ENCODE measurements around the gene USO1.
"Not testable (repeated sequence)": the region's sequence is repeated elsewhere in the genome, so short reads cannot be mapped to it uniquely, and the experiment has no call there.

Gene USO1

DNA sequence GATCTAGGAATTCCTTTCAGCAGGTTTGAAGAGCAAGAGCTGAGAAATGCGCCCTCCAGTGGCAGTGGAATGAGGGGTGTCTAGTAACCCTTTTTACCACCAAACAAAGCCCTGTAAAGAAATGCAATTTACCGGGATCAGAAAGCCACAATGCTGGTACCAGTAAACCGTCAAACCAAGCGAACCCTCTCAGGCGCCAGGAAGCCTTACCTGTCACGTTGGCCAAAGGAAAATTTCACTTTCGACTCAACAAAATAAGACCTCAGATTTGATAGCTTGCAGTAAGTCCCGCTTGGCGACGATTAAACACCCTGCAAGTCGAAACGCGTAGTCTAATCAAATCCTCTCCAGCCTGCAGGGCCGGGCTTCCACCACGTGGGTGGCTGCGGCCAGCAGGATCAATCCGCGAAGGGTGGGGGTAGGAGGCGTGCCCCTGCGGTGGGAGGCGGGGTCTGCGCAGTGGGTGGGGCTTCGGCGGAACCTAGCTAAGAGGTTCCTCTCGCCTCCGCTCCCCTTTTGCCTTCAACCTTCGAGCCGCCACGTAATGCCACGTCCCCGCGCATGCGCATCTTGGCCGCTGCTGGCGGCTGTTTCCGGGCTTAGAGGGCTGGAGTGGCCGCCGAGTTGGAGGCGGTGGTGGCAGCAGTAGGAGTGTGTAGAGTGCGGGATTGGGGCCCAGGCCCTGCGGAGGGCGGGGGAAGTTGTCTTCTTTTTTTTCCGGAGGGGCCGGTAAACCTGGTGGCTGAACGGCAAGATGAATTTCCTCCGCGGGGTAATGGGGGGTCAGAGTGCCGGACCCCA is at the start of gene USO1:
USO1 (plus strand) TSS at position 512 of the 801 bp plus-strand sequence; CDS start at position 755, 243 bp downstream.
- DNase-seq (ENCODE audit: low spot score), result peak; percentile 99

DNA sequence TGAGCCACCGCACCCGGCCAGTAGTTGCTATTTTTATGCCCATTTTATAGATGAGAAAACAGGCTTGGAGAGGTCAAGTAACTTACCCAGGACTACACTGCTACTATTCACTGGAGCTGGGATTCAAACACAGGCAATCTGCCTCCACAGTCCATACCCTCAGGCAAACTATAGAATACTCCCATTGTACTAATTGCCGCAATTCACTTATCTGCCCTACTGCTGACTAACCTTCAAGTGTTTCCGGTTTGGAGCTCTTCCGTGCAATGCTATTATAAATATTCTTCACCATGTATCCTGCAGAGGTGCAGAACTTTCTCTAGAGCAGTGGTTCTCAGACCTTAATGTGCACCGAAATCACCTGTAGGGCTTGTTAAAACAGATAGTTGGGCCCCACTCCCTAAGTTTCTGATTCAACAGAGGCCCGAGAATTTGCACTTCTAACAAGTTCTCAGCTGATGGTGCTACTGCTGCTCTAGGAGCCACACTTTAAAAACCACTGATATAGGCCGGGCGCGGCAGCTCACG is 49.3 kb upstream of the USO1 start:
- DNase-seq (ENCODE audit: low spot score), result no peak

DNA sequence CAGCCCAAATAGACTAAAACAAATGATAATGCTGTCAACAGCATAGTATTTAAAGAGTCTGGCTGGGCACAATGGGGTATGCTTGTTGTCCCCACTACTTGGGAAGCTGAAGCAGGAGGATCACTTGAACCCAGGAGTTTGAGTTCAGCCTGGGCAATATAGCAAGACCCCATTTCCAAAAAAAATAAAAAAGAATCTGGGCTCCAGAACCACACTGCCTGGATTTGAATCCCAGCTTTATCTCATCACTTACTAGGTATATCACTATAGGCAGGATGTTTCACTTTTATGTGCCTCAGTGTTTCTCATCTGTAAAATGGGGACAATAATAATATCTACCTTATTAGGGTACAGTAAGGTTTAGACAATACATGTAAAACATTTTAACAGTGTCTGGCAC is 45.9 kb upstream of the USO1 start:
- no peak for DNase-seq (ENCODE audit: low spot score)

DNA sequence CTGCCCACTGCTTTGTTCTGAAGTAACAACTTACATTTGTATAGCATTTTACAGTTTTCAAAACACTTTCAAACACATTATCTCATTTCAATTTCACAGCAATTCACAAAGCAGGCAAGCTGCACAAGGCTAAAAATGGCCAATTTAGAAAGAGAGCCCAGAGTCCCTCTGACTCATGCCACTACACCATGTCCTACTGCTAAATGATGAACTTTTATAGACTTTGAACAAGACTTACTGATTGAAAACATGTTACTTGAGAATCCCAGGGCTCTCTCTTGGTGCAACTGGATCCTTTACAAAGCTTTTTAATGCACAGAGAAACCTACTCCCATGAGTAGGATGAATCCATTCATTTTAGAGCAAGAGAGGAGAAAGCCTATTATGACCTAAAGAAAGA is 45.4 kb upstream of the USO1 start:
- DNase-seq (ENCODE audit: low spot score), result no peak

GRCh38 chr4:75679876-75680575 is 44.4 kb upstream of the USO1 start:
- DNase-seq (ENCODE audit: low spot score), result no peak

DNA sequence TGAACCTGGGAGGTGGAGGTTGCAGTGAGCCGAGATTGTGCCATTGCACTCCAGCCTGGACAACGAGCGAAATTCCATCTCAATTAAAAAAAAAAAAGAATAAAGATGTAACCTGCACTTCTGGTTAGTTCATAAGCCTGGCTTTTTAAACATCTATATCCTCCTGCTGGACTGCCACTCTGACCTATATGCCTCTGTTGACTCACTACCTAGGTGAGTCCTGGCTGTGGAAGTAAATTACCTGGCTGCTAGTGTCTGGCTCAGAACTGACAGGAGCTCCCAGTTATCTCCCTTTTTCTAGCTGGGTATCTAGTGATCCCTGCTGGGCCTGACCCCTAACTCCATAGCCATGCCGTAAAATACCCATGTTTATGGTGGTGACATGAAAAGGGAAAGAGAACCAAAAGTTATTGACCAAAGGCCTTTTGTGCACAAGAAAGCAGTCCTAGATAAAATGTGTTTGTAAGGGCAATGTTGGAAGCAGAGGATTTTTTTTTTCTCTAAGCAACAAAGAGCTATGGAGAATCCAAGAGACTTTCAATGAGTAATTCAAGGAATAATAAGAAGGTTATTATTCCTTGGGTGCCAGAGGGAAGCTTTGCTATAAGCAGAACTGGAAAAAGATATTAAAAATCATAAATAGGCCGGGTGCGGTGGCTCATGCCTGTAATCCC is 40.8 kb upstream of the USO1 start:
- DNase-seq (ENCODE audit: low spot score), result no peak

DNA sequence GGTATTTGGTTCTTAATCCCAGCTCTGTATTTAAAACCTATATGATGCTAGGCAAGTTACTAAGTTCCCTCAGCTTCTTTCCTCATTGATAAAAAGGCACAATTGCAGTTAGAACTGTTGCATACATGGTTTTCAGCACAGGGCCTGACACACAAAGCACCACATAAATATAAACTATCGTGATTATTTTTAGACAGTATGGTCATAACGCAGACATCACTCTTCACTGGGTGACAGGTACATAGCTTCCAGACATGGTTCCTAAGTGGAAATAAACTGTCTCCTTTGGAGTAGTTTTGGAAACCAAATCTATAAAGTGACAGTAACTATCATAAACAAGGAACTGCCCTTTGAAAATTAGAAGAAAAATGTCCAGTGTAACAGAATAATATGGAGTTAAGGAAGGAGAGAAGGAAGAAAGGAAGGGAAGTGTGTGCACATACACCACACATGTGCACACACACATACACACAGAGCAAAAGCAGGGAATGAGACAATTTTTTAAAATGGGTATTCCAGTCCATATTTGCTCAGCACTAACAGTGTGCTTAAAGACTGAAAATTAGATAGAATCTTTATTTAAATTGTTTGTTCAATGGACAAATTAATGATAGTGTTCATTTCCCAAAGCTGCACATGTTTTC is 38.7 kb upstream of the USO1 start:
- no peak for DNase-seq (ENCODE audit: low spot score)

DNA sequence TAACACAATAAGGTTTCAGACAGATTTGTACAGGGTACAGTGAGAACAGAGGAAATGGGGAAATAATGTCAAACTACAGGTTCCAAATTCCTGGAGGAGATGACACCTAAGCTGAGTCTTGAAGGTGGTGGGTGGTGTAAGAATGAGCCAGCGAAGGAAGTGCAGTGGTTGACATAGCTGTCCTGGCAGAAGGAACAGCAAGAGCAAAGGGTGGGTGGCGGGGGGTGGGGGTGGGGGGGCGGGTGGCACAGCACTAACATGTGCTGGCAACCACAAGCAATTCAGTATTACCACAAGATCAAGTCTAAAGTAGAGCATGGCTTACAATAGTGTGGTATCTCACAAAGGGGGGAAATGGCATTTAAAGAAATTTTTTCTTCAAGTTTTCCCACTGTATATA is 38.0 kb upstream of the USO1 start:
- DNase-seq (ENCODE audit: low spot score), result no peak

DNA sequence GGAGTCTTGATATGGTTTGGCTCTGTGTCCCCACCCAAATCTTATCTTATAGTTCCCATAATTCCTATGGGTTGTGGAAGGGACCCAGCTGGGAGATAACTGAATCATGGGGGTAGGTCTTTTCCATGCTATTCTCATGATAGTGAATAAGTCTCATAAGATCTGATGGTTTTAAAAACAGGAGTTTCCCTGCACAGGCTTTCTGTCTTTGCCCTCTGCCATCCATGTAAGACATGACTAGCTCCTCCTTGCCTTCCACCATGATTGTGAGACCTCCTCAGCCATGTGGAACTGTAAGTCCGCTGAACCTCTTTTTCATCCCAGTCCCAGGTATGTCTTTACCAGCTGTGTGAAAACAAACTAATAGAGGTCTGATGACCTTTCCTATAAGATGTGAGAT is 37.3 kb upstream of the USO1 start:
- DNase-seq (ENCODE audit: low spot score), result not testable (repeated sequence)

GRCh38 chr4:75692066-75692465 is 32.3 kb upstream of the USO1 start:
- not testable (repeated sequence) for DNase-seq (ENCODE audit: low spot score)

- DNase-seq (ENCODE audit: low spot score), result no peak
Measured at GRCh38 chr4:75696071-75696470, 28.3 kb upstream of the USO1 start.

DNA sequence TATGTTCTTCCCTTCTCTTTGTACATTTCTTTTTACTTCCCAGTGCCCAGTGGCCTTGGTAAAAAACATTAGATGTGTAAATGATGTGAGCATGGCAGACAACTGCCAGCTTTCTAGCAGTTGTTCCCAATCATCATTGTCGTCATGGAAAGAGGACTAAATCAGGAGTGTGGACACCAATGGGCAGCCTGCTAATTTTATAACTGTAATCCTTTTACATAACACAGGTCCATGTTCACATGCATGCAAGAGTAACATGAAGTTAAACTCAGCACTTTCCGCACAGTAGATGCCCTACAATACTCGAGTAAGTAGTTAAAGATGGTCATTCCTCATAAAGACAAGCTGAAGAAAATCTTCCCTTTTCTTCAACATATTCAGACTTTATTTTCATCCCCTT is 27.8 kb upstream of the USO1 start:
- no peak for DNase-seq (ENCODE audit: low spot score)

- no peak for DNase-seq (ENCODE audit: low spot score)
Measured at GRCh38 chr4:75698162-75698962, 26.0 kb upstream of the USO1 start.

GRCh38 chr4:75698963-75699228 is 25.5 kb upstream of the USO1 start:
- no peak for DNase-seq (ENCODE audit: low spot score)

DNA sequence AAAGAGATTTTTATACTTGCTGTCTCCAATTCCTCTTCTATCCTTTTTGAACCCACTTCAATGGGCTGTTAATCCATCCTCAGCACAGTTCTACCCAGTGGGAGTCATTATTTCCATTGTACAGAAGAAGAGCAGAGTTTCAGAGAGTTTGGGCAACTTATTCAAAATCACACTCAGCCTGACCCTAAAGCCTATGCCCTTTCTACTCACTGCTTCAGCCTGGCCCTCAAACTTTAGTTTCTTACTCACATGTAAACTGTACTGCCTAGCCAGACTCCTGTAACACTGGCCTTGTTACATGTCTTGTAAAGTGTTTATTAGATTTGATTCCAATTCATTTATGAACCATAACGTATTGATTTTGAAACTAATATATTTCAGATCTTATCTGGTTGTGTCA is 25.1 kb upstream of the USO1 start:
- DNase-seq (ENCODE audit: low spot score), result no peak

- no peak for DNase-seq (ENCODE audit: low spot score)
Measured at GRCh38 chr4:75702919-75703411, 21.4 kb upstream of the USO1 start.

DNA sequence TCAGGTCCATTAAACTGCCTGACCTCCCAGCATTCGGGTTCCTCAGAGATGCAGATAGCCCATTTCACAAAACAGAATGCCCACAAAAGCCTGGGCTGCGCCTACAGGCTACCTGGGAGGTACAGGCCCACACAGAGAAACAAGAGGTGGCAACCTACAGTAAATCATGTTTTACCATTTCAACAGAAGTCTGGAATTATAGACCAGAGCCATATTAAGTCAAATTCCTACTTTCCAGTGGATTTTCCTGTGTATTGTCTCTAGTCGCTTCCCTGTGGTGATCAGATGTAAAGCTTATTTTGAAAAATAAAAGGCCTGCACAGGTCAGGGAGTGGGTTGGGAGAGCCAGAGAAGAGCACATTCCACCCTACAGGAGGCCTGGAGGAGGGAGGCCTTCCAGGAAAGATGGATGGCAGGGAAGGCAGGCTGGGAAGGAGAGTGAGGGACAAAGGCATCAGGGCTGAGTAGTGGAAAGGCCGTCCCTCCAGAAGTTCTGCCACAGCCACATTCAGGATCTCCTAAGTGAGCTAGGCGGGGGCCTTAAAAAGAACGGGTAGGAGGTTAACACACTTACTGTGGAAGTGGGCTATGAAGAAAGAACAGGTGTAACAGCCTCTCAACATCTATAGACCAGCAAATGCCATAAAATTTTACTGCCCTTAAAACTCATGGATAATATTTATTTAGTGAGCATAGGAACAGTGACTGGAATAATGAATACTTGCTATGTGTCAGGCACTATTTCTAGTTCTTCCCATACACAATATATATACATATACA is 19.0 kb upstream of the USO1 start:
- peak; percentile 57 for DNase-seq (ENCODE audit: low spot score)

GRCh38 chr4:75708218-75708691 is 16.1 kb upstream of the USO1 start:
- peak; percentile 34 for DNase-seq (ENCODE audit: low spot score)

DNA sequence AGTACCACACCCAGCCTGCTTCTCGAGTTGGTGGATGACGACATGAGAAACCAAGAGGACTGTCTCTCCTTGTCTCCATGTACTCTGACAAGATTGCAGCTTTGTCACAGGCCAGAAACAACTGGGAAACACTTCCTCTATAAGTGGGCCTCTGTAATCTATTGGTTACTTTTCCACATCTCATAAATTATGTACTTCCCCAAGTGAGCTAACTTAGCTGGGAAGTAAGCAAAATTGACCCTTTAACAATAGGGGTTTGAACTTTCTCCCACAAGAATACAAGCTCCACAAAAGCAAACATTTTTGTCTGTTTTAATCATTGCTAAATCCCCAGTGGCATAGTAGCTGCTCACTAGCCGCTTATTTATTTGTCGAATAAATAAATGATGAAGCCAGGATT is 14.1 kb upstream of the USO1 start:
- DNase-seq (ENCODE audit: low spot score), result peak; percentile 28

GRCh38 chr4:75714011-75714410 is 10.4 kb upstream of the USO1 start:
- DNase-seq (ENCODE audit: low spot score), result no peak

GRCh38 chr4:75714704-75715103 is 9.7 kb upstream of the USO1 start:
- no peak for DNase-seq (ENCODE audit: low spot score)

Data from ecto neural progenitor cell (in vitro differentiated cells).